Measurements from ENCODE around the gene KRTAP5-2. TPM values are rescaled to one million over a fixed set of nuclear protein-coding genes. Genes with fewer than 3 reads are reported as not detected.
"Not testable (repeated sequence)": the region's sequence is repeated elsewhere in the genome, so short reads cannot be mapped to it uniquely, and the experiment has no call there.

The KRTAP5-2 gene
- total RNA-seq, 4 donors from 2014 or later: not detected

GRCh38 chr11:1597331-1597993 is 632 bp downstream of the KRTAP5-2 start:
- 53 to 77% methylated on average over 4 to 7 of the region's 10 CpGs for WGBS, 2 donors
- no peak for TF ChIP-seq POLR2A (IDR thresholded peaks at IDR 0.05)
- TF ChIP-seq, protein P1, sequence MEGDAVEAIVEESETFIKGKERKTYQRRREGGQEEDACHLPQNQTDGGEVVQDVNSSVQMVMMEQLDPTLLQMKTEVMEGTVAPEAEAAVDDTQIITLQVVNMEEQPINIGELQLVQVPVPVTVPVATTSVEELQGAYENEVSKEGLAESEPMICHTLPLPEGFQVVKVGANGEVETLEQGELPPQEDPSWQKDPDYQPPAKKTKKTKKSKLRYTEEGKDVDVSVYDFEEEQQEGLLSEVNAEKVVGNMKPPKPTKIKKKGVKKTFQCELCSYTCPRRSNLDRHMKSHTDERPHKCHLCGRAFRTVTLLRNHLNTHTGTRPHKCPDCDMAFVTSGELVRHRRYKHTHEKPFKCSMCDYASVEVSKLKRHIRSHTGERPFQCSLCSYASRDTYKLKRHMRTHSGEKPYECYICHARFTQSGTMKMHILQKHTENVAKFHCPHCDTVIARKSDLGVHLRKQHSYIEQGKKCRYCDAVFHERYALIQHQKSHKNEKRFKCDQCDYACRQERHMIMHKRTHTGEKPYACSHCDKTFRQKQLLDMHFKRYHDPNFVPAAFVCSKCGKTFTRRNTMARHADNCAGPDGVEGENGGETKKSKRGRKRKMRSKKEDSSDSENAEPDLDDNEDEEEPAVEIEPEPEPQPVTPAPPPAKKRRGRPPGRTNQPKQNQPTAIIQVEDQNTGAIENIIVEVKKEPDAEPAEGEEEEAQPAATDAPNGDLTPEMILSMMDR (IDR thresholded peaks at IDR 0.05): no peak
- Histone ChIP-seq H3K4me3 (no peak overlapping the region), H3K4me1 (no peaks in the 10 kb centered on the region), H3K27me3 (peaks cover 0 to 95% (median 0%) of the 10 kb centered on the region in 4 donors), H3K27ac (no peak overlapping the region), H3K9me3 (no peaks in the 10 kb centered on the region), H3K36me3 (no peaks in the 10 kb centered on the region)
- intact Hi-C loops (cut with DNase I): no loop called here
- no peak for DNase-seq

- intact Hi-C loops (cut with DNase I); H3K36me3 ChIP-seq; DNase-seq; H3K27ac ChIP-seq; H3K4me1 ChIP-seq; H3K4me3 ChIP-seq; H3K9me3 ChIP-seq: not testable (repeated sequence)
- peaks cover 0 to 96% (median 0%) of the 10 kb centered on the region in 4 donors for H3K27me3 ChIP-seq
- 51 to 67% methylated on average over 14 to 16 of the region's 19 CpGs for WGBS, 2 donors
Measured at GRCh38 chr11:1596576-1597121, 1.4 kb downstream of the KRTAP5-2 start.

- intact Hi-C loops (cut with DNase I); DNase-seq; H3K4me1 ChIP-seq; H3K27ac ChIP-seq; H3K9me3 ChIP-seq; H3K4me3 ChIP-seq; H3K36me3 ChIP-seq: not testable (repeated sequence)
- peaks cover 0 to 96% (median 0%) of the 10 kb centered on the region in 4 donors for H3K27me3 ChIP-seq
- 39 to 60% methylated on average over 11 of the region's 11 CpGs for WGBS, 2 donors
Measured at GRCh38 chr11:1595994-1596575, 2.0 kb downstream of the KRTAP5-2 start.

- TF ChIP-seq, protein P1 (IDR thresholded peaks at IDR 0.05): no peak
- no peak for TF ChIP-seq POLR2A (IDR thresholded peaks at IDR 0.05)
- DNase-seq: no peak
- Histone ChIP-seq H3K27ac (no peak overlapping the region), H3K27me3 (peaks cover 0 to 77% (median 0%) of the 10 kb centered on the region in 4 donors), H3K4me3 (no peak overlapping the region), H3K36me3 (no peaks in the 10 kb centered on the region), H3K9me3 (no peaks in the 10 kb centered on the region), H3K4me1 (peaks cover 0 to 4% (median 4%) of the 10 kb centered on the region in 3 donors)
- intact Hi-C loops (cut with DNase I): no loop called here
- 43 to 67% methylated on average over 9 of the region's 9 CpGs for WGBS, 2 donors
Measured at GRCh38 chr11:1592628-1593027, 5.5 kb downstream of the KRTAP5-2 start.

GRCh38 chr11:1589996-1590395 is 8.1 kb downstream of the KRTAP5-2 start:
- no peak overlapping the region for H3K4me3 ChIP-seq
- no peak for DNase-seq
- H3K9me3 ChIP-seq: no peaks in the 10 kb centered on the region
- 88 to 98% methylated on average over 5 to 6 of the region's 6 CpGs for WGBS, 2 donors
- peaks cover 0 to 60% (median 0%) of the 10 kb centered on the region in 4 donors for H3K27me3 ChIP-seq
- no peaks in the 10 kb centered on the region for H3K36me3 ChIP-seq
- H3K27ac ChIP-seq: no peak overlapping the region
- H3K4me1 ChIP-seq: peaks cover 0 to 4% (median 4%) of the 10 kb centered on the region in 3 donors
- intact Hi-C loops (cut with DNase I): no loop called here
- TF ChIP-seq, protein P1 (IDR thresholded peaks at IDR 0.05): no peak
- no peak for TF ChIP-seq POLR2A (IDR thresholded peaks at IDR 0.05)

- H3K27ac ChIP-seq; H3K4me3 ChIP-seq; DNase-seq; intact Hi-C loops (cut with DNase I); H3K4me1 ChIP-seq; H3K9me3 ChIP-seq; H3K36me3 ChIP-seq: not testable (repeated sequence)
- peaks cover 0 to 60% (median 0%) of the 10 kb centered on the region in 4 donors for H3K27me3 ChIP-seq
- 5 to 9% methylated on average over 6 to 7 of the region's 10 CpGs for WGBS, 2 donors
Measured at GRCh38 chr11:1589191-1589963, 8.7 kb downstream of the KRTAP5-2 start.
